Anterior cingulate cortex (tissue), 58 donors: ENCODE results near the gene SLC27A1.

ENCODE experiments used
- DNase-seq, 58 donors: peaks; one replicate each; lab custom pipeline; 2025; lab: John Stamatoyannopoulos, UW

Gene SLC27A1

DNA sequence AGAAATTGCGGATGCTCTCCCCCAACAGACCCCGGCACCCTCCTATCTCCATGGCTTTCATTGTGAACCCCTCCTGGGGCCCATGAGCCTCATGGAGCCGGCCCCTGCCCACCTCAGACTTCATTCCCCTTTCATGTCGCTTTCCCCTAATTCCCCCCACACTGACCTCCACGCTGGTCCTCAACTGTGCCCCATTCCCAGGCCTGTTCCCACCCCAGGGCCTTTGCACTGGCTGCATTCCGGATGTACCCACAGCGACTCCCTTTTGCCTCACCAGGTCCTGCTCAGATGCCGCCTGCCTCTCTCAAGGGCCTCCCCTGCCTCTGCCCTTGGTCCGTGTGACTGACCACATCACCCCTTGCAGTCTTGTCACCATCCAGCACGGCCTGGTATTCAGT, 13.3 kb downstream of the SLC27A1 start:
- DNase-seq: no peak

DNA sequence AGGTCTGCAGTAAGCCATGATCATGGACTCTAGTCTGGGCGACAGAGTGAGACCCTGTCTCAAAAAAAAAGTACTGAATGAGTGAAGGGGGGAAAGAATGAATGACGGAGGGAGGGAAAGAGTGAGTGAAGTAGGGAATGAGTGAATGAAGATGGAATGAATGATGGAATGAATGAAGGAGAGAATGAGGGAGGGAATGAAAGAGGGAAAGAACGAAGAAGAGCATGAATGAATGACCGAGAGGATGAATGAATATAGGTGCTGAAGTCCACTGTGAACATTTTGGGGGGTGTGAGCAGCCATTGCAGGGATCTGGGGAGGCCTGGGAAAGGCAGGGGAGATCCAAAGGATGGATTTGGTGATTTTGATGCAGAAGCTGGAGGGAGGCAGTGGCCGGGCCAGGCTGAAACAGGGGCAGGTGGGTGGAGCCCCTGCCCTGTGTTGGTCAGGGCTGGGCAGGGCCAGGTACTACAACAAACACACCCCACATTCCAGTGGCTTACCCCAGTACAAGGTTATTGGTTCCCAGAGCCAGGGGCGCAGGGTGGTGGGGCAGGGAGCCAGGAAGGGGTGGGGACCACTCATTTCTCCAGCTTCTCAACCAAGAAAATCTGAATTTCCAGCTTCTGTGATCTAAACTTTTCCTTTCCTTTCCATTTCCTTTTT, 14.3 kb downstream of the SLC27A1 start:
- no peak for DNase-seq

DNA sequence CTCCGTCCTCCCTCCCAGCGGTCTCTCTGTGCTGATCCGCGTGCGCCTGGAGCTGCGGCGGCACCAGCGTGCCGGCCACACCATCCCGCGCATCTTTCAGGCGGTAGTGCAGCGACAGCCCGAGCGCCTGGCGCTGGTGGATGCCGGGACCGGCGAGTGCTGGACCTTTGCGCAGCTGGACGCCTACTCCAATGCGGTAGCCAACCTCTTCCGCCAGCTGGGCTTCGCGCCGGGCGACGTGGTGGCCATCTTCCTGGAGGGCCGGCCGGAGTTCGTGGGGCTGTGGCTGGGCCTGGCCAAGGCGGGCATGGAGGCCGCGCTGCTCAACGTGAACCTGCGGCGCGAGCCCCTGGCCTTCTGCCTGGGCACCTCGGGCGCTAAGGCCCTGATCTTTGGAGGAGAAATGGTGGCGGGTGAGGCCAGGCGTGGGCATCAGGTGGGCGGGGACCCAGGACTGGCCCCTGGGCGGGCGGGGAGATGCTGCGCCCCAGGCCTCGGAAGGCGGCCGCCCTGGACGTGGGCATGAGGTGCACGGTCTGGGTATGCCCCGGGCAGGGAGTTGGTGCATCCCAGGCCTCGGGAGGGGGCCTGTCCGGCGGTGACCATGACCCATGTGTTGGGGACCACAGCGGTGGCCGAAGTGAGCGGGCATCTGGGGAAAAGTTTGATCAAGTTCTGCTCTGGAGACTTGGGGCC, 16.4 kb downstream of the SLC27A1 start:
- DNase-seq: no peak

DNA sequence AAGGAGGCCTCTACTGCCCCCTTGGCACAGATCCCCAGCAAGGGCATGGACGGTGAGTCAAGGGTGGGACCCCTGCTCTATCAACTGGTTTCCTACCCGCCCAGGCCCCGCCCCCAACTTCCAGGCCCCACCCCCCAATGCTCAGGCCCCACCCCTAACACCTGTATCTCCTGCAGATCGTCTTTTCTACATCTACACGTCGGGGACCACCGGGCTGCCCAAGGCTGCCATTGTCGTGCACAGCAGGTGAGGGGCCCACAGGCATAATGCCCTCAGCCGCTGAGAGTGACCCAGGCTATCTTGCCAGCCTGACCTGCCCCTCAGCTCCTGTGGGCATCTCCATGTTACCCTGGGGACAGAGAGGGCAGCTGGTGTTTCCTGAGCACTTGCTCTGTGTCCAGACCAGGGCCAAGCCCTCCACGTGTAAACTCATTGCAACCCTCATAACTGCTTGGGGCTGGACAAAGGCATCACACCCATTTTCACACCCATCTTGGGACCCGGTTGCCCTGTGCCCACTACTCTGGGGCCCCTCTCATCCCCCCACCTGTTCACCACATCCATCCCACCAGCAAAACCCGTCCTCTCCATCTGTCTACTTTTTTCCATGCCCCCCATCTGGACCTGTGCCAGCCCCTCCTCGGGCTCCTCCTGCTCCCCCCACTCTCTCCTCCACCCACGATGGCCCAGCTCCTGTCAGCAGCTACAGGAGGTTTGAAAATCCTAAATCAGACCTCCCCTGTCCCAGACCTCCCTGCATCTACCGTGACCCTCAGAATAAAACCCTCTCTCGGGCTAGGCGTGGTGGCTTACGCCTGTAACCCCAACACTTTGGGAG, 17.2 kb downstream of the SLC27A1 start:
- no peak for DNase-seq

- no peak for DNase-seq
Observed at GRCh38 chr19:17488593-17489391, 18.5 kb downstream of the SLC27A1 start.

DNA sequence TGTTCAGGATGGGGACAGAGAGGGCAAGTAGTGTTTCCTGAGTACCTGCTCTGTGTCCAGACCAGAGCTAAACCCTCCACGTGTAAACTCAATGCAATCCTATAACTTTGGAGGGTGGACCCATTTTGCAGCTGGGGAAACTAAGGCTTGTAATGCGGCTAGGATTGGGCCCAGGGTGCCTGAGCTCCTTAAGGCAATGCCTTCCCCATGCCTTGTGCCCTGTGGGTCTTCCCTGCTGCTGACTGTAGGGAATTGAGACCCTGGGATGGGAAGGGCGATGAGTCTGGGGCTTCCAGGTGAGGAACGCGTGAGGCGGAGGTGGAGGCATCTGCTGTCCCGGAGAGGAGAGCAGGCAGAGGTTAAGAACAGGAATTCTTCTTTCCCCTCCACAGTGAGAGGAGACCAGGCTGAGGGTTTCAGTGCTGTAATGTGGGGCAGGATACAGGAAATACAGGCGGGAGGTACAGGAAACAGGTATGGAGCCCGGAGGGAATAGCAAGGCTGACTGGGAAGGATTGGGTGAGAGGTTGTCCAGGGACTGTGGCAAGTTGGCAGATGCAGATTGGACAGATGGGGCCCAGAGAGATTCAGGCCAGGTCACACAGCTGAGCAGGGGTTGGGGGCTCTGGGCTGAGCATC, 19.2 kb downstream of the SLC27A1 start:
- DNase-seq: no peak

- DNase-seq: no peak
Observed at GRCh38 chr19:17490411-17490810, 20.1 kb downstream of the SLC27A1 start.

DNA sequence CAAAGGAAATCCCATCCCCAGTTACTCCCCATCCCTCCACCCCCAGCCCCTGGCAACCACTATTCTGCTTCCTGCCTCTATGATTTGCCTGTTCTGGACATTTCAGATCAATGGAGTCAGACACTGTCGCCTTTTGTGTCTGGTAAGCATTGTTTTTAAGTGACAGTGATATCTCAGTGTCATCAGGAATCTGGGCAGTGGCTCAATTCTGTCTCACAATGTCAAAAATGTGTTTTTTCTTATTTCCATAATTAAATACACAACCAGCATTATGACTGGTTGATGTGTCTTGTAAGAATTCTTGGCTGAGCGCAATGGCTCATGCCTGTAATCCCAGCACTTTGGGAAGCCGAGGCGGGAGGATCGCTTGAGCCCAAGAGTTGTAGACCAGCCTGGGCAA, 21.0 kb downstream of the SLC27A1 start:
- DNase-seq: peak in 2 of 58 donors; percentile 14 to 58

DNA sequence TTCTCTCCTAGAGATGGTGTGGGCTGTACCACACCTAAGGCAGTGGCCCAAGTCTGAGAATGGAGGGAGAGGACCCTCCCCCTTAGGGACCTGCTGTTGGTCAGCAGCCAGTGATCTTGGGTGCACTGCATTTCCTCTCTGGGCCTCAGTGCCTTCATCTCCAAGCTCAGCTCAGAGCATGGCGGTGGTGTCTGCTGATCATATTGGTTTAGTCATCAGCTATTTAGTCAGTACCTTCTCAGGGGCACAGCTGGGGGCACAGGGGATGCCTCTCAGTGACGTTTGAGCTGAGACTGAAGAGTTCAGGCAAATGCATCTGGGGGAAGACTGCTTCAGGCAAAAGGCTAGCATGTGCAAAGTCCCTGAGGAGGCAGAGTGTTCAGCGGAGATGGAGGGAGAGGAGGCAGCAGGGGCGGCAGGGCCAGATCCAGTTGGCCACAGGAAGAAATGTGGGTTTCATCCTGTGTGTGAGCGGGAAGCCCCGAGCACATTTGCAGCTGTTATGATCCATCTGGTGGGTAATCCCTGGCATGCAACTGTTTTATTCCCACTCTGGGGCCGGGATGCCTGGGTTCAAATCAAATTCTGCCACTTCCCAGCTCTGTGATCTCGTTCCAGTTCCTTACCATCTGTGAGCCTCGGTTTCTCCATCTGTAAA, 25.4 kb downstream of the SLC27A1 start:
- no peak for DNase-seq

GRCh38 chr19:17496337-17496997, 26.1 kb downstream of the SLC27A1 start:
- DNase-seq: peak in 34 of 58 donors; percentile 3 to 58 (median 30)

GRCh38 chr19:17497149-17497798, 26.9 kb downstream of the SLC27A1 start:
- no peak for DNase-seq

DNA sequence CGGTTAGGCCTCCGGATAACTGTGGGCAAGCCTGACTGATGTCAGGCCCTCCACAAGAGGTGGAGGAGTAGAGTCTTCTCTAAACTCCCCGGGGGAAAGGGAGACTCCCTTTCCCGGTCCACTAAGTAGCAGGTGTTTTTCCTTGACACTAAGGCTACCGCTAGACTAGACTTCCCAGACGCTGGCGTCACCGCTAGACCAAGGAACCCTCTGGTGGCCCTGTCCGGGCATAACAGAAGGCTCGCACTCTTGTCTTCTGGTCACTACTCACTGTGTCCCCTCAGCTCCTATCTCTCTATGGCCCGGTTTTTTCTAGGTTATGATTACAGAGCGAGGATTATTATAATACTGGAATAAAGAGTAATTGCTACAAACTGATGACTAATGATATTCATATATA, 28.7 kb downstream of the SLC27A1 start:
- DNase-seq: peak in 8 of 58 donors; percentile 11 to 36 (median 20)

- DNase-seq: no peak
Observed at GRCh38 chr19:17499648-17500446, 29.5 kb downstream of the SLC27A1 start.

DNA sequence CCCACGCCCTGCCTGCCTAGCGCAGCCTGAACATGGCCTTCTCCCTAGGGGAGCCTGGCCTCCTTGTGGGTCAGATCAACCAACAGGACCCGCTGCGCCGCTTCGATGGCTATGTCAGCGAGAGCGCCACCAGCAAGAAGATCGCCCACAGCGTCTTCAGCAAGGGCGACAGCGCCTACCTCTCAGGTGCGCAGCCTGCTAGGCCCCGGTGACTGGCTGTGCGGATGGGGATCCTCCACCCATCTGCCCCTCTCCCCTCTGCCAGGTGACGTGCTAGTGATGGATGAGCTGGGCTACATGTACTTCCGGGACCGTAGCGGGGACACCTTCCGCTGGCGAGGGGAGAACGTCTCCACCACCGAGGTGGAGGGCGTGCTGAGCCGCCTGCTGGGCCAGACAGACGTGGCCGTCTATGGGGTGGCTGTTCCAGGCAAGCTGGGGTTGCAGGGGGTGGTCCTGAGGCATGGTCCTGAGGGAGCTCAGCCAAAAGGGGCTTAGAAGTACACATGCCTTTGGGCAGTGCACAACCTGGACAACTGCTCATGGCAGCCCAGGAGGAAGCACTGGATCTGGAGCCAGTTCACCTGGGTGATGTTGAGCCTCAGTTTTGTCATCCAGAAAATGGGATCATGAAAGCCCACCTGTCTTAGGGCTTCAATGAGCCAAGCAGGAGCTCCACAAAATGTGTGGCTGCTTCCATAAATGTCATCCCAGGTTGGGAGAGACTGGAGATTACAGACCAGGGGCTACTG, 30.3 kb downstream of the SLC27A1 start:
- no peak for DNase-seq

GRCh38 chr19:17503240-17503639, 32.9 kb downstream of the SLC27A1 start:
- no peak for DNase-seq

DNA sequence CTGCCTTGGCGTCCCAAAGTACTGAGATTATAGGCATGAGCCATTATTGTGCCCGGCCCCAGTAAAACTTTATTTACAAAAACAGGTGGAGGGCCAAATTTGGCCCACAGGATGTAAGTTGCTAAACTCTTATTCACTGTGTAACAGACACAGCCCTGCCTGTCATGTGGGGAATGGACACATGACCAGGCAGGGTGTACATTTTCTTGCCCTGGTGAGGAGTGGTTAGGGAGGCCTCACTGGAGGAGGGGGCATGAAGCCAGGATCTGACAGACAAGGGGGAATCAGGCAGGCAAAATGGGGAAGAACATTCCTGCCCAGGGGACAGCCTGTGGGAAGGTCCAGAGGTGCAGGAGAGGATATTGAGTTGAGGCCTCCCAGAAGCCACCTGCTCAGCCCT, 33.7 kb downstream of the SLC27A1 start:
- DNase-seq: no peak

DNA sequence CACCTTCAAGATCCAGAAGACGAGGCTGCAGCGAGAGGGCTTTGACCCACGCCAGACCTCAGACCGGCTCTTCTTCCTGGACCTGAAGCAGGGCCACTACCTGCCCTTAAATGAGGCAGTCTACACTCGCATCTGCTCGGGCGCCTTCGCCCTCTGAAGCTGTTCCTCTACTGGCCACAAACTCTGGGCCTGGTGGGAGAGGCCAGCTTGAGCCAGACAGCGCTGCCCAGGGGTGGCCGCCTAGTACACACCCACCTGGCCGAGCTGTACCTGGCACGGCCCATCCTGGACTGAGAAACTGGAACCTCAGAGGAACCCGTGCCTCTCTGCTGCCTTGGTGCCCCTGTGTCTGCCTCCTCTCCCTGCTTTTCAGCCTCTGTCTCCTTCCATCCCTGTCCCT, 34.1 kb downstream of the SLC27A1 start:
- no peak for DNase-seq
